PC-3 (cell line): ENCODE results near the gene TRAF3. TPM values are rescaled to one million over a fixed set of nuclear protein-coding genes. Genes with fewer than 3 reads are reported as not detected.

Source experiments
- ATAC-seq: fragments of 200-7000 bp; cut with Tn5 transposase; 2 replicates; pipeline ENCODE4 v1.9.1; 2020; ENCODE audit warnings: mild to moderate bottlenecking, moderate library complexity
- BruUV-seq: library from RNA; stranded (reverse); fragments of 400-500 nt; replicated peaks from 2 replicates; lab custom pipeline; 2021; lab: Mats Ljungman, UMichigan
- CTCF ChIA-PET: fragments of 300-600 bp; sonication (Branson Sonifier 250); formaldehyde crosslinking; loops from one replicate; lab custom pipeline; 2022; ENCODE audit warnings: antibody characterized with exemption; lab: Charles Lee
- POLR2A ChIA-PET: fragments of 300-600 bp; sonication (Branson Sonifier 250); formaldehyde crosslinking; loops from one replicate; lab custom pipeline; 2022; ENCODE audit warnings: antibody characterized with exemption; ENCODE audit not compliant: unreplicated experiment; lab: Charles Lee
- DNase-seq: peaks from one replicate; pipeline ENCODE4 v3.0.0-alpha.2; 2015
- H2AFZ ChIP-seq: fragments of 300-600 bp; sonication (generic); 2 replicates; pipeline ENCODE4 v1.6.0; 2016; ENCODE audit warnings: antibody characterized with exemption, low read length
- H3F3A ChIP-seq: fragments of 300-600 bp; sonication (generic); one replicate; pipeline ENCODE4 v1.6.0; 2017; ENCODE audit warnings: antibody characterized with exemption, low read length, control low read depth, mild to moderate bottlenecking; ENCODE audit not compliant: unreplicated experiment
- H3K27ac ChIP-seq: fragments of 300-600 bp; sonication (generic); 2 replicates; pipeline ENCODE4 v1.5.1; 2016; ENCODE audit warnings: mild to moderate bottlenecking, low read length
- H3K27me3 ChIP-seq: fragments of 300-600 bp; sonication (generic); 2 replicates; pipeline ENCODE4 v1.6.1; 2016; ENCODE audit warnings: low read length, mixed read lengths
- H3K36me3 ChIP-seq: fragments of 300-600 bp; sonication (generic); 2 replicates; pipeline ENCODE4 v1.6.1; 2016; ENCODE audit warnings: low read depth, mixed run types, low read length, mixed read lengths
- H3K4me1 ChIP-seq: fragments of 300-600 bp; sonication (generic); 2 replicates; pipeline ENCODE4 v1.5.1; 2016; ENCODE audit warnings: low read length; ENCODE audit not compliant: insufficient read depth
- H3K4me2 ChIP-seq: fragments of 300-600 bp; sonication (generic); 2 replicates; pipeline ENCODE4 v1.6.0; 2016; ENCODE audit warnings: low read length
- H3K4me3 ChIP-seq: fragments of 300-600 bp; sonication (generic); 2 replicates; pipeline ENCODE4 v1.5.1; 2016; ENCODE audit warnings: mild to moderate bottlenecking, low read length, mixed read lengths
- H3K79me2 ChIP-seq: fragments of 300-600 bp; sonication (generic); 2 replicates; pipeline ENCODE4 v1.6.1; 2017; ENCODE audit warnings: low read length, mixed read lengths
- H3K9ac ChIP-seq: fragments of 300-600 bp; sonication (generic); 2 replicates; pipeline ENCODE4 v1.6.0; 2016; ENCODE audit warnings: mild to moderate bottlenecking, low read length
- H3K9me2 ChIP-seq: fragments of 300-600 bp; sonication (generic); replicated peaks from 2 replicates; pipeline ENCODE4 v1.6.1; 2016; ENCODE audit warnings: mixed run types, low read length, mixed read lengths
- H3K9me3 ChIP-seq: fragments of 300-600 bp; sonication (generic); 2 replicates; pipeline ENCODE4 v1.6.1; 2016; ENCODE audit warnings: low read length, mixed read lengths
- H4K20me1 ChIP-seq: fragments of 300-600 bp; sonication (generic); 2 replicates; pipeline ENCODE4 v1.6.1; 2016; ENCODE audit warnings: low read length, mixed read lengths
- EZH2 ChIP-seq: fragments of 300-600 bp; sonication (generic); IDR thresholded peaks from one replicate; pipeline ENCODE4 v1.6.1; 2017; ENCODE audit warnings: antibody characterized with exemption, mild to moderate bottlenecking, low read length; ENCODE audit not compliant: unreplicated experiment
- EZH2phosphoT487 ChIP-seq: fragments of 300-600 bp; sonication (generic); IDR thresholded peaks from 2 replicates; pipeline ENCODE4 v1.6.1; 2018; ENCODE audit warnings: mild to moderate bottlenecking, antibody characterized with exemption, low read length, borderline replicate concordance
- intact Hi-C: fragments of 100-400 bp; cut with micrococcal nuclease; formaldehyde crosslinking; loops from 2 replicates; pipeline ENCODE4 v1.9.0; 2023
- total RNA-seq: library from RNA; depleted of rRNA; stranded (reverse); fragments of >200 nt; gene quantifications from 2 replicates; pipeline ENCODE4 v1.2.3, GENCODE V29; 2014
- TF ChIP-seq, protein P1 (sequence below): fragments of 300-600 bp; sonication (generic); conservative IDR thresholded peaks from 2 replicates; pipeline ENCODE4 v1.5.1; 2017; ENCODE audit warnings: antibody characterized with exemption, low read depth, mild to moderate bottlenecking, low read length

The TRAF3 gene
- total RNA-seq, 1 experiment from 2014 or later = 19.4 TPM

DNA sequence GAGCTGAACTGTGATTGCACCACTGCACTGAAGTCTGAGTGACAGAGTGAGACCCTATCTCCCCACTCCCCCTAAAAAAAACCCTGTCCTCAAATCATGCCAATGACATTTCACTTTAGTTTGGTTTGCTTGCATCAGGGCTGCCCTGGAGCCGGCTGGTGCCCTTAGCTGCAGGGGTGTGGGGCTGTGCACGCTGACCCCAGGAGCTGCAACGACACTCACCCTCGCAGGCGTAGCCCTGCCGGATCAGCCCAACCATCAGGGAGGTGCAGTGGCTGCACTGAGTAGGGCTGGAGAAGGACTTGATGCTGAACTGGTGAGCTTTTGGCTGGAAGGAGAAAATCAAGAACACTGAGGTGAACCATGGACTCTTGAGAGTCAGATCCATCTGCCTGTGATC is 175.0 kb downstream of the TRAF3 start:
- Histone ChIP-seq H4K20me1 (no peaks in the 10 kb centered on the region), H3K27ac (no peak overlapping the region), H2AFZ (no peak overlapping the region), H3K9ac (no peak overlapping the region), H3K36me3 (peaks cover 41% of the 10 kb centered on the region; the same call in 1 of the 2 replicates), H3K27me3 (no peaks in the 10 kb centered on the region), H3F3A (no peaks in the 10 kb centered on the region), H3K9me3 (no peaks in the 10 kb centered on the region), H3K9me2 (no peaks in the 10 kb centered on the region), H3K79me2 (no peaks in the 10 kb centered on the region), H3K4me1 (peaks cover 10% of the 10 kb centered on the region), H3K4me3 (no peak overlapping the region), H3K4me2 (no peak overlapping the region)
- intact Hi-C loops = no loop called here
- ATAC-seq (no peak), DNase-seq (no peak)
- CTCF ChIA-PET = no interaction called here
- BruUV-seq = no TSS peak
- POLR2A ChIA-PET = no interaction called here
- TF ChIP-seq, protein P1, sequence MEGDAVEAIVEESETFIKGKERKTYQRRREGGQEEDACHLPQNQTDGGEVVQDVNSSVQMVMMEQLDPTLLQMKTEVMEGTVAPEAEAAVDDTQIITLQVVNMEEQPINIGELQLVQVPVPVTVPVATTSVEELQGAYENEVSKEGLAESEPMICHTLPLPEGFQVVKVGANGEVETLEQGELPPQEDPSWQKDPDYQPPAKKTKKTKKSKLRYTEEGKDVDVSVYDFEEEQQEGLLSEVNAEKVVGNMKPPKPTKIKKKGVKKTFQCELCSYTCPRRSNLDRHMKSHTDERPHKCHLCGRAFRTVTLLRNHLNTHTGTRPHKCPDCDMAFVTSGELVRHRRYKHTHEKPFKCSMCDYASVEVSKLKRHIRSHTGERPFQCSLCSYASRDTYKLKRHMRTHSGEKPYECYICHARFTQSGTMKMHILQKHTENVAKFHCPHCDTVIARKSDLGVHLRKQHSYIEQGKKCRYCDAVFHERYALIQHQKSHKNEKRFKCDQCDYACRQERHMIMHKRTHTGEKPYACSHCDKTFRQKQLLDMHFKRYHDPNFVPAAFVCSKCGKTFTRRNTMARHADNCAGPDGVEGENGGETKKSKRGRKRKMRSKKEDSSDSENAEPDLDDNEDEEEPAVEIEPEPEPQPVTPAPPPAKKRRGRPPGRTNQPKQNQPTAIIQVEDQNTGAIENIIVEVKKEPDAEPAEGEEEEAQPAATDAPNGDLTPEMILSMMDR = no peak
- no peak for TF ChIP-seq EZH2phosphoT487
- TF ChIP-seq EZH2 = no peak

DNA sequence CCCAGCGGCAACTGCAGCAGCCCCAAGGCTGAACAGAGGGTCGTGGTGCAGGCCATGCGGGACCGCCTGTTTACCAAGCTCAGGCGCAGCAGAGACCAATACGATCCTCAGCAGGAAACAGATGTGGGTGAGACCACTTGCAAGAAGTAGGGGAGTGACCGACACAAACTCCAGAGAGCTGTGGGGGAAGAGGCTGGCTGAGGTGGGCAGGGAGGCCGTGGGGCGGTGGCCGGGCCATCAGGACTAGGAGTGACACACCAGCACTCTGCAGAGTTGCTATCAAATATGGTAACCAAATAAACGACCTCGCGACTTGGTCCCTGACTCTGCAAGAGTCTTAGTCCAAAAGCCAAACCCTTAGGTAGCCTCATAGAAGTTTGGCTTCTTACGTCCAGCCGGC is 175.9 kb downstream of the TRAF3 start:
- no peaks in the 10 kb centered on the region for H3K79me2 ChIP-seq
- POLR2A ChIA-PET = no interaction called here
- no peak overlapping the region for H3K4me3 ChIP-seq
- H4K20me1 ChIP-seq = no peaks in the 10 kb centered on the region
- ATAC-seq (no peak), DNase-seq (no peak)
- BruUV-seq = no TSS peak
- H3K9me3 ChIP-seq = no peaks in the 10 kb centered on the region
- no peak overlapping the region for H3K4me2 ChIP-seq
- CTCF ChIA-PET = no interaction called here
- H3K36me3 ChIP-seq = peaks cover 45% of the 10 kb centered on the region
- H2AFZ ChIP-seq = no peak overlapping the region
- H3K9ac ChIP-seq = no peak overlapping the region
- no peak overlapping the region for H3K27ac ChIP-seq
- H3K9me2 ChIP-seq = no peaks in the 10 kb centered on the region
- H3K4me1 ChIP-seq = peaks cover 10% of the 10 kb centered on the region
- no peak for TF ChIP-seq EZH2
- H3K27me3 ChIP-seq = no peaks in the 10 kb centered on the region
- intact Hi-C loops = no loop called here
- no peaks in the 10 kb centered on the region for H3F3A ChIP-seq

DNA sequence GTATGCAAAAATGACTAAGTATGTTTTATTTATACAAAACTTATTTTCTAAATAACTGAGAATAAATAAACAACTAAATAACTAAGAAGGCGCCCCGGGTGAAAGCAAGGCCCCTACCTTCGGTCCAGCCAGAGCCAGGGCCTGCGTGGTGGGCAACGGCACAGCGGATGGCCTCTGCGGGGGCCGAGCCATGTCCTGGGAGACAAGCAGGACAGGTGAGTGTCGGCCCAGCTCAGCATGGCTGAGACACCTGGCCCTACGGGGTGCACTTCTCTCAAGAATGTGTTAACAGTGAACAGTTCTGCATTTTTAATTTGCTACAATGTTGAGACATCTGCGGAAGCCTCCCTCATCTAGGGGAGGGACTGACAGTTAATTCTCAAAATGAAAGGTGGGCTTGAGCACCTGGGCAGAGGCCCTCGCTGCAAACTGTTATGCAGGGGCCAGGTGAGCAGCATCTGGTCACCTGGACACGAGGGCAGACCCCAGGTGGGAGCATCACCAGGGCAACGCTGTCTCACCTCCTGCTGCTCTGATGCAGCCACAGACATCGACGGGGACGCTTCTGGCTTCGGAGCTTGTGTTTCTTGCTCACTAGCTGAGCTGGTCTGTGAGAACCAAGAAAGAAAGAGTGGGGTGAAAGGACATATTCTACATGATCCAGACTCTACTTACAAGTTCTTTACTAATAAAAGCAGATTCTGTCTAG is 177.0 kb downstream of the TRAF3 start:
- Histone ChIP-seq H3K79me2 (no peaks in the 10 kb centered on the region), H3K36me3 (peaks cover 52% of the 10 kb centered on the region), H4K20me1 (no peaks in the 10 kb centered on the region), H3K9me2 (no peaks in the 10 kb centered on the region), H3K9me3 (no peaks in the 10 kb centered on the region), H2AFZ (no peak overlapping the region), H3K9ac (no peak overlapping the region), H3K27me3 (no peaks in the 10 kb centered on the region), H3K4me1 (peaks cover 5% of the 10 kb centered on the region; the same call in 1 of the 2 replicates), H3K4me2 (no peak overlapping the region), H3F3A (no peaks in the 10 kb centered on the region), H3K27ac (no peak overlapping the region), H3K4me3 (no peak overlapping the region)
- ChIA-PET CTCF (no interaction called here), POLR2A (no interaction called here)
- TF ChIP-seq, protein P1 = no peak
- TF ChIP-seq EZH2phosphoT487 = no peak
- no peak for TF ChIP-seq EZH2
- no TSS peak for BruUV-seq
- ATAC-seq (no peak), DNase-seq (no peak)
- intact Hi-C loops = no loop called here
